Activated CD4-positive, alpha-beta memory T cell treated with anti-CD3 and anti-CD28 coated beads for 36 hours (primary cell): ENCODE results near the gene IPMK. TPM values are rescaled to one million over a fixed set of nuclear protein-coding genes. Genes with fewer than 3 reads are reported as not detected.
A peak's percentile ranks its signal among the peaks of the same experiment; 100 is the strongest.

Experiments used
- CTCF ChIA-PET: fragments of 350-600 bp; sonication (Branson Sonifier 250); formaldehyde crosslinking; loops from one replicate; lab custom pipeline; 2021; ENCODE audit warnings: antibody characterized with exemption, inconsistent platforms; lab: Charles Lee
- POLR2A ChIA-PET: fragments of 350-600 bp; sonication (Branson Sonifier 250); formaldehyde crosslinking; loops from one replicate; lab custom pipeline; 2021; ENCODE audit warnings: antibody characterized with exemption; lab: Charles Lee
- DNase-seq: peaks from one replicate; pipeline ENCODE4 v3.0.0-alpha.2; 2020
- H3K27ac Mint-ChIP-seq: one replicate; pipeline ENCODE4 v1.8.0; 2021; ENCODE audit warnings: mixed read lengths
- H3K27me3 Mint-ChIP-seq: one replicate; pipeline ENCODE4 v1.8.0; 2021; ENCODE audit warnings: mixed read lengths
- H3K36me3 Mint-ChIP-seq: one replicate; pipeline ENCODE4 v1.8.0; 2021; ENCODE audit warnings: mixed read lengths
- H3K4me1 Mint-ChIP-seq: one replicate; pipeline ENCODE4 v1.8.0; 2021; ENCODE audit warnings: low read depth, mixed read lengths
- H3K4me3 Mint-ChIP-seq: one replicate; pipeline ENCODE4 v1.8.0; 2021; ENCODE audit warnings: mild to moderate bottlenecking, mixed read lengths
- H3K9me3 Mint-ChIP-seq: one replicate; pipeline ENCODE4 v1.8.0; 2021; ENCODE audit warnings: mixed read lengths
- intact Hi-C: fragments of 100-400 bp; cut with micrococcal nuclease; formaldehyde crosslinking; loops from one replicate; pipeline ENCODE4 v1.15.1; 2023
- total RNA-seq, 2 experiments: library from RNA; stranded (reverse); gene quantifications; one replicate each; pipeline ENCODE4 v1.2.3, GENCODE V29; 2021

The IPMK gene
- 1 to 10 TPM; 5.6 to 5.7 TPM for total RNA-seq

GRCh38 chr10:58267713-58268453 lies at the start of gene IPMK:
TSS of gene IPMK (minus strand) at chr10:58267894. CDS start at chr10:58267611, 283 bp downstream.
- intact Hi-C loops: loop anchor here (1.0 to 2.0 kb wide), 3 partner anchors 117 to 1907 kb away; partner anchors contain the start of genes CCDC6, TFAM and ZWINT
- peak; percentile 96 for DNase-seq
- peak within 1 kb of the TSS; percentile 94 for H3K27ac Mint-ChIP-seq
- no peaks in the 10 kb centered on the region for H3K27me3 Mint-ChIP-seq
- H3K4me1 Mint-ChIP-seq: peaks cover 32% of the 10 kb centered on the region
- ChIA-PET POLR2A (interaction anchor here (0.8 to 2.0 kb wide), 3 partner anchors 15 to 117 kb away, joined by 3 to 13 read pairs (median 3); partner anchors contain the start of genes TFAM and UBE2D1), CTCF (interaction anchor here (0.8 to 1.1 kb wide), 2 partner anchors 117 to 118 kb away, joined by 3 read pairs; partner anchors contain the start of gene TFAM)
- H3K36me3 Mint-ChIP-seq: no peaks in the 10 kb centered on the region
- peak within 1 kb of the TSS; percentile 84 for H3K4me3 Mint-ChIP-seq
- no peaks in the 10 kb centered on the region for H3K9me3 Mint-ChIP-seq

DNA sequence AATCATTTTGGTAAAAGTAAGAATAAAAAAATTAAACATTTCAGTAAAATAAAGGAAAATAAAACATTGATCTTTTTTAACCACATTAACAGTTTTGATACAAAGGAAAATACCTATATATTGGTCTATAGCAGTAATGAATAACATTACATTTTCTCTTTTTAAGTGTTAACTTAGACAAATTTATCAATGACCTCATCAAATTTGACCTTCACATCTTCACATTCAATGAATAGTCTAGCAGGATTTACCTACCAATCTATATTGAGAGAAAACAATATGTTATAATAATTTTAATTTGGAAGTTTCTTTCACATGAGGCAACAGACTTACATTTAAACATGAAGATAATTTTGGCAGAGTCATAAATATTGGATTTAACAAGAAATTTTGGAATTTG lies 49.2 kb upstream of the IPMK start:
- Mint-ChIP-seq H3K36me3 (no peaks in the 10 kb centered on the region), H3K4me1 (no peaks in the 10 kb centered on the region), H3K27me3 (no peaks in the 10 kb centered on the region), H3K4me3 (no peak overlapping the region), H3K9me3 (no peaks in the 10 kb centered on the region), H3K27ac (no peak overlapping the region)
- no peak for DNase-seq
- POLR2A ChIA-PET: no interaction called here
- intact Hi-C loops: no loop called here
- CTCF ChIA-PET: no interaction called here

DNA sequence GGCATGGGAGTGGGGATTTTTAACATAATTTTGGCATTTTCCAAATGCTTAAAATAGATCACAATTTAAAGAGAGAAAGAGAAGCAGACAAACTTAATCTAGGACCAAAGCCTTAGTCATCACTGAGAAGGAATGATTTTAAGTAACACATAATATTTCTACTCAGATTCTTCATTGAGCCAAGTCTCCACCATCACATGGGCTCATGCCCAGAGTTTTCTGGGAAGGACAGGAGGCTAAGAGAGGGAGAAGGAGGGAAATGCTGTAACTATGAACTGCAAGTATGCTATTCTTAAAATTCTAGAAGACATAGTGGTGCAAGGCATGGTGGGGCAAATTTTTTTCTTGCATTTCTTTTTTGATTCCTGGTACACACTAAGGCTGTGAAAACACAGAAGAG lies 43.3 kb upstream of the IPMK start:
- H3K9me3 Mint-ChIP-seq: no peaks in the 10 kb centered on the region
- DNase-seq: no peak
- ChIA-PET CTCF (no interaction called here), POLR2A (no interaction called here)
- H3K27me3 Mint-ChIP-seq: peaks cover 8% of the 10 kb centered on the region
- no peak overlapping the region for H3K27ac Mint-ChIP-seq
- no peaks in the 10 kb centered on the region for H3K4me1 Mint-ChIP-seq
- intact Hi-C loops: no loop called here
- H3K36me3 Mint-ChIP-seq: no peaks in the 10 kb centered on the region
- H3K4me3 Mint-ChIP-seq: no peak overlapping the region

- POLR2A ChIA-PET: no interaction called here
Observed at GRCh38 chr10:58307676-58308075, 40.0 kb upstream of the IPMK start.

GRCh38 chr10:58305821-58306220 lies 38.1 kb upstream of the IPMK start:
- CTCF ChIA-PET: interaction anchor here (1.3 kb wide), 1 partner anchor 79 kb away, joined by 5 read pairs; the partner anchor contains the start of gene TFAM
- no peak overlapping the region for H3K27ac Mint-ChIP-seq
- POLR2A ChIA-PET: no interaction called here
- intact Hi-C loops: no loop called here
- no peaks in the 10 kb centered on the region for H3K4me1 Mint-ChIP-seq
- no peaks in the 10 kb centered on the region for H3K36me3 Mint-ChIP-seq
- no peak overlapping the region for H3K4me3 Mint-ChIP-seq
- H3K27me3 Mint-ChIP-seq: peaks cover 12% of the 10 kb centered on the region
- no peak for DNase-seq
- H3K9me3 Mint-ChIP-seq: no peaks in the 10 kb centered on the region

More at GRCh38 chr10:58307676-58308075, 40.0 kb upstream of the IPMK start:
- Mint-ChIP-seq H3K4me3 (no peak overlapping the region), H3K36me3 (no peaks in the 10 kb centered on the region), H3K27me3 (peaks cover 12% of the 10 kb centered on the region), H3K9me3 (no peaks in the 10 kb centered on the region), H3K27ac (no peak overlapping the region), H3K4me1 (no peaks in the 10 kb centered on the region)
- CTCF ChIA-PET: interaction anchor here (1.0 kb wide), 1 partner anchor 131 kb away, joined by 3 read pairs; no protein-coding TSS in a partner anchor
- DNase-seq: no peak
- intact Hi-C loops: no loop called here

DNA sequence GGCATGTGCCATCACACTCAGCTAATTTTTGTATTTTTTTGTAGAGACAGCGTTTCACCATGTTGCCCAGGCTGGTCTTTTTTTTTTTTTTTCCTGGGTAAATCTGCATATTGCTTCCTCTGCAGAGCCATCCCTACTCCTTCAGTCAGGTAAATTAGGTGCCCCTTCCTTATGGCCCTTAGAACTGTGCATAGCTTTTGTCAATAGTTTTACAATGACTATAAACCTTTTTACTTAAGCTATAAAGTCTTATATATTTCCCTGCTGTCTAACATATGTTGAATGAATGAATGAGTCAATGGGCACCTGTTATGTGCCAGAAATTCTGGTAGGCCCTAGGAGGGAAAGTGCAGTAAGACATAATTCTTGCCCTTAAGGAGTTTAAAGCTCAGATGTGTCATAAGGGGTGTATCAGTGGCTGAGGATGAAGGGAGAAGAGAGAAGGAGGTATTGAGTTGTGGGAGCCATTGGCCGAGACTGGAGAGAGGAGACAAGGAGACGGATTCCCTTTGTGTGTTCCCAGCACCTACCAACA lies 36.5 kb upstream of the IPMK start:
- Mint-ChIP-seq H3K4me1 (peaks cover 2% of the 10 kb centered on the region), H3K4me3 (no peak overlapping the region), H3K27me3 (peaks cover 7% of the 10 kb centered on the region), H3K27ac (no peak overlapping the region), H3K9me3 (no peaks in the 10 kb centered on the region), H3K36me3 (no peaks in the 10 kb centered on the region)
- intact Hi-C loops: loop anchor here (5.0 kb wide), 1 partner anchor 208 kb away; the partner anchor contains the start of gene BICC1
- POLR2A ChIA-PET: no interaction called here
- CTCF ChIA-PET: interaction anchor here (0.8 to 1.3 kb wide), 3 partner anchors 13 to 227 kb away, joined by 3 to 4 read pairs (median 4); no protein-coding TSS in a partner anchor
- DNase-seq: no peak

DNA sequence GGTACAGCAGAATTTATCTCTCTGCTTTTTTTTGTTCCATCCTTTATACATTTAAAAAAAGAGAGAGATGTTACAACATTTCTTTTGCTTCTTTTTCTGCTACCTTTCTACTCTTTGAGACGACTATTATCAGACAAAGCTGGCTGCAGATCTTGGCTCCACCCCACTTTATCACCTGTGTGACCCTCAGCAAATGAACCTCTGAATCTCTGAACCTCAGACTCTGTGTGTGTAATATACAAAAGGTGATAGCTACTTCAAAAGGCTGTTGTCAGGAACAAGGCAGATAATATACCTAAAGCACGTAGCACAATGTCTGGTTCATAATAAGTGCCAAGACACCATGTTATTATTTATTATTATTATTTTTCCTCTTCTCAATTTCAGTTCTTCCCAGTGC lies 34.6 kb upstream of the IPMK start:
- Mint-ChIP-seq H3K4me3 (no peak overlapping the region), H3K27me3 (peaks cover 7% of the 10 kb centered on the region), H3K27ac (no peak overlapping the region), H3K36me3 (no peaks in the 10 kb centered on the region), H3K9me3 (no peaks in the 10 kb centered on the region), H3K4me1 (peaks cover 2% of the 10 kb centered on the region)
- ChIA-PET CTCF (interaction anchor here (0.7 to 3.5 kb wide), 3 partner anchors 11 to 124 kb away, joined by 3 to 13 read pairs (median 6); no protein-coding TSS in a partner anchor), POLR2A (no interaction called here)
- intact Hi-C loops: loop anchor here (5.0 kb wide), 1 partner anchor 210 kb away; the partner anchor contains the start of gene BICC1
- DNase-seq: no peak

DNA sequence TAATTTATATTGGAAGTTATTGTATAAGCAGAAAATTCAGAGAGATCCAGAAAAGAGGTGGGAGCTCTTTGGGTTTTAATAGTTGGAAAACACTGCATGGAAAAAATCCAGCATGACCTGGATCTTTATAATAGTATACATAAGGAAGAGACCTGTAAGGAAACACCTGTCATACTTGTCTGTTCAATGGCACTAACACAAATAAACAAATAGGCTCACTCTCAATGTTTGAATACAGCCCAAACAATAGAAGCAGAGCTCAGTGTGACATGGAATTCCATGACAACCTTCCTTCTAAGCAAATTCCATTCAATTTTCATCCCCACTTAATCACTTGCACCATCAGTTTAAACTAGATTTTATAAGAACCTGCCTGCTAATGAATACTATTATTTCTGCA lies 33.0 kb upstream of the IPMK start:
- H3K4me3 Mint-ChIP-seq: no peak overlapping the region
- H3K36me3 Mint-ChIP-seq: no peaks in the 10 kb centered on the region
- no peaks in the 10 kb centered on the region for H3K9me3 Mint-ChIP-seq
- H3K27ac Mint-ChIP-seq: no peak overlapping the region
- POLR2A ChIA-PET: no interaction called here
- peaks cover 2% of the 10 kb centered on the region for H3K4me1 Mint-ChIP-seq
- H3K27me3 Mint-ChIP-seq: peaks cover 2% of the 10 kb centered on the region
- DNase-seq: no peak
- CTCF ChIA-PET: interaction anchor here (0.6 to 3.5 kb wide), 17 partner anchors 9 to 340 kb away, joined by 3 to 39 read pairs (median 4); partner anchors contain the start of genes TFAM and UBE2D1
- intact Hi-C loops: loop anchor here (5.0 kb wide), 1 partner anchor 212 kb away; the partner anchor contains the start of gene BICC1

DNA sequence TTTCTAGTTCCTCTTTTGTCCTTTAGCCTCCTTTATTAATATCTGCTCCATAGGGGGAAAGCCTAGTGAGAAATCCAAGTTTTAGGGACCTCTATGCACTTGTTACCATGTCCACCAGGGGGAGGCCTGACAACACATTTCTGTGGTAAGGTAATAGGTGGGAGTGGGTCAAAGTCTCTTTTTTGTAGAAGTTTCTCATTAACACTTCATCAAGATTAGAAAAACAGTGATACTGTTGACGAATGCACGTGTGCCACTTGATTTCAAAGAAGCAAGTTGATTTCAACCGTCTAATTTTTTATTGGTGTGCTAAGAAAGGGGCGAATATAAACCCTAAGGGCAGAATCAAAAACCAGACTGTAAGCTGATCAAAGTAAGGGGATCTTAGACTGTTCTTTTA lies 31.9 kb upstream of the IPMK start:
- peak; percentile 70 for DNase-seq
- no peaks in the 10 kb centered on the region for H3K36me3 Mint-ChIP-seq
- peaks cover 2% of the 10 kb centered on the region for H3K27me3 Mint-ChIP-seq
- intact Hi-C loops: loop anchor here (1.0 kb wide), 1 partner anchor 86 kb away; the partner anchor contains the start of gene TFAM
- H3K4me1 Mint-ChIP-seq: peaks cover 2% of the 10 kb centered on the region
- H3K4me3 Mint-ChIP-seq: no peak overlapping the region
- no peaks in the 10 kb centered on the region for H3K9me3 Mint-ChIP-seq
- no peak overlapping the region for H3K27ac Mint-ChIP-seq
- ChIA-PET POLR2A (no interaction called here), CTCF (interaction anchor here (0.5 to 3.5 kb wide), 30 partner anchors 9 to 289 kb away, joined by 3 to 39 read pairs (median 4); partner anchors contain the start of genes TFAM and UBE2D1)

DNA sequence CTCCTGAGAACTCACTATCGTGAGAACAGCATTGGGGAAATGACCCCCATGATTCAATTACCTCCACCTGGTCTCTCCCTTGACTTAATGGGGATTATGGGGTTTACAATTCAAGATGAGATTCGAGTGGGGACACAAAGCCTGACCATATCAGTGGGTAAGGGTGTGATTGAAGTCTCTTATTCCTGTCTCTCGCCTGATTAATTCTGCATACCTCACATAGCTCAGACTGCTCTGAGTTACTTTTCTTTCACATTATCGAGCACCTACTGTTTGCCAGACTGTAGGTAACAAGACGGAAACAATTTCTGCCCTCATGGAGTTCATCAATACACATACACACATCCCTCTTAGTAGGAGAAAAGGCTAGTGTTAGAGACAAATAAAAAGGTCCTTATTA lies 26.3 kb upstream of the IPMK start:
- Mint-ChIP-seq H3K27ac (no peak overlapping the region), H3K9me3 (no peaks in the 10 kb centered on the region), H3K4me1 (no peaks in the 10 kb centered on the region), H3K4me3 (no peak overlapping the region), H3K27me3 (no peaks in the 10 kb centered on the region), H3K36me3 (no peaks in the 10 kb centered on the region)
- CTCF ChIA-PET: interaction anchor here (0.6 to 5.3 kb wide), 2 partner anchors 115 to 414 kb away, joined by 3 to 167 read pairs; no protein-coding TSS in a partner anchor
- POLR2A ChIA-PET: no interaction called here
- intact Hi-C loops: no loop called here
- DNase-seq: no peak

GRCh38 chr10:58291538-58292174 lies 24.0 kb upstream of the IPMK start:
- intact Hi-C loops: loop anchor here (1.0 kb wide), 2 partner anchors 22 to 114 kb away; partner anchors contain the start of gene CISD1
- no peak overlapping the region for H3K4me3 Mint-ChIP-seq
- H3K27me3 Mint-ChIP-seq: no peaks in the 10 kb centered on the region
- POLR2A ChIA-PET: no interaction called here
- CTCF ChIA-PET: interaction anchor here (0.6 to 5.3 kb wide), 22 partner anchors 8 to 672 kb away, joined by 3 to 167 read pairs (median 5); partner anchors contain the start of genes CISD1 and TFAM
- H3K36me3 Mint-ChIP-seq: no peaks in the 10 kb centered on the region
- no peak overlapping the region for H3K27ac Mint-ChIP-seq
- peak; percentile 31 for DNase-seq
- no peaks in the 10 kb centered on the region for H3K9me3 Mint-ChIP-seq
- no peaks in the 10 kb centered on the region for H3K4me1 Mint-ChIP-seq
